ENCODE data around the gene CAPN15.

- TF ChIP-seq CTCF (conservative IDR thresholded peaks at IDR 0.05 in 1 of 2, IDR thresholded peaks at IDR 0.05 in 1 of 2; ENCODE audit: extremely low read depth in 1 of 2, insufficient read depth in 1 of 2, low read depth in 1 of 2, low read length in 2 of 2) (no peak), EZH2 (IDR thresholded peaks at IDR 0.05; ENCODE audit: borderline replicate concordance, low read length) (no peak)
Measured at GRCh38 chr16:591231-591630, 63.7 kb downstream of the CAPN15 start.
